Osteocyte (in vitro differentiated cells): ENCODE results near the gene HLA-DRA. TPM values are rescaled to one million over a fixed set of nuclear protein-coding genes. Genes with fewer than 3 reads are reported as not detected.

Experiments
- DNase-seq: peaks from one replicate; pipeline ENCODE4 v3.0.0; 2021; ENCODE audit warnings: mixed read lengths; ENCODE audit not compliant: unreplicated experiment; ENCODE audit errors: extremely low spot score
- H3K27ac Mint-ChIP-seq: one replicate; pipeline ENCODE4 v1.8.0; 2021; ENCODE audit warnings: mild to moderate bottlenecking, mixed read lengths; ENCODE audit not compliant: unreplicated experiment
- H3K27me3 Mint-ChIP-seq: one replicate; pipeline ENCODE4 v1.8.0; 2021; ENCODE audit warnings: mixed read lengths; ENCODE audit not compliant: unreplicated experiment
- H3K36me3 Mint-ChIP-seq: one replicate; pipeline ENCODE4 v1.8.0; 2021; ENCODE audit warnings: mixed read lengths; ENCODE audit not compliant: unreplicated experiment
- H3K4me1 Mint-ChIP-seq: one replicate; pipeline ENCODE4 v1.8.0; 2021; ENCODE audit warnings: mixed read lengths; ENCODE audit not compliant: unreplicated experiment
- H3K4me3 Mint-ChIP-seq: one replicate; pipeline ENCODE4 v1.8.0; 2021; ENCODE audit warnings: mild to moderate bottlenecking, moderate library complexity, mixed read lengths; ENCODE audit not compliant: unreplicated experiment
- H3K9me3 Mint-ChIP-seq: one replicate; pipeline ENCODE4 v1.8.0; 2021; ENCODE audit warnings: mixed read lengths; ENCODE audit not compliant: unreplicated experiment
- CTCF ChIP-seq: fragments of 200-600 bp; sonication (generic); IDR thresholded peaks from 2 replicates; pipeline ENCODE4 v1.5.0; 2021; ENCODE audit warnings: antibody characterized with exemption, mild to moderate bottlenecking, moderate library complexity
- long read RNA-seq: library from polyadenylated mRNA; unstranded; transcript quantifications from one replicate; pipeline ENCODE4 v2.0.0, GENCODE V29; 2021
- total RNA-seq: library from RNA; stranded (reverse); gene quantifications from 2 replicates; pipeline ENCODE4 v1.2.1, GENCODE V29; 2021

Gene HLA-DRA
- not detected in 2 replicates for total RNA-seq
- long read RNA-seq = 0 reads

- Mint-ChIP-seq H3K4me3 (no peak within 1 kb of the TSS), H3K27ac (no peak within 1 kb of the TSS), H3K9me3 (no peaks in the 10 kb centered on the region), H3K4me1 (no peaks in the 10 kb centered on the region), H3K27me3 (peaks cover 5% of the 10 kb centered on the region), H3K36me3 (no peaks in the 10 kb centered on the region)
- no peak for DNase-seq
- TF ChIP-seq CTCF = no peak
Measured at GRCh38 chr6:32439602-32440214, at the start of gene HLA-DRA. TSS of gene HLA-DRA (plus strand) at chr6:32439887. CDS start at chr6:32439951, 64 bp downstream.

DNA sequence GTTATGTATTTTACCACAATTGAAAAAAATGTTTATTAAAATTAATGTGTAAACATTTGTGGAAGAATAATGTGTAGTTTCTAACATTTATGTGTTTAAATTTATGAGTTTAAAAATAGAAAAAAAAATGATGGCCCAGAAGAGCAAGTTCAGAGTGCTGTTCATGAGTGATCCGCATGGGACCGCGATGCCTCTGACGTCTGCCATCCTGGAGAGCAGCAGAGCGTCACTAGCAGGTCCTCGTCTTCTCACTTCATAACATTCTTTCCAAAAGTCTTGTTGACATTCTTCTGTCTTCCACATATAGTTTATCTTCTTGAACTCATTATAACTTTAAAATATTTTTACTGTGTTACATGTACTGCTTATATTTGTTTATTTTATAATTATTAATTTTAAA lies 48.2 kb upstream of the HLA-DRA start:
- H3K36me3 Mint-ChIP-seq = no peaks in the 10 kb centered on the region
- H3K4me1 Mint-ChIP-seq = no peaks in the 10 kb centered on the region
- H3K9me3 Mint-ChIP-seq = no peaks in the 10 kb centered on the region
- DNase-seq = no peak
- H3K4me3 Mint-ChIP-seq = no peak overlapping the region
- H3K27me3 Mint-ChIP-seq = peaks cover 23% of the 10 kb centered on the region
- H3K27ac Mint-ChIP-seq = no peak overlapping the region
- no peak for TF ChIP-seq CTCF

DNA sequence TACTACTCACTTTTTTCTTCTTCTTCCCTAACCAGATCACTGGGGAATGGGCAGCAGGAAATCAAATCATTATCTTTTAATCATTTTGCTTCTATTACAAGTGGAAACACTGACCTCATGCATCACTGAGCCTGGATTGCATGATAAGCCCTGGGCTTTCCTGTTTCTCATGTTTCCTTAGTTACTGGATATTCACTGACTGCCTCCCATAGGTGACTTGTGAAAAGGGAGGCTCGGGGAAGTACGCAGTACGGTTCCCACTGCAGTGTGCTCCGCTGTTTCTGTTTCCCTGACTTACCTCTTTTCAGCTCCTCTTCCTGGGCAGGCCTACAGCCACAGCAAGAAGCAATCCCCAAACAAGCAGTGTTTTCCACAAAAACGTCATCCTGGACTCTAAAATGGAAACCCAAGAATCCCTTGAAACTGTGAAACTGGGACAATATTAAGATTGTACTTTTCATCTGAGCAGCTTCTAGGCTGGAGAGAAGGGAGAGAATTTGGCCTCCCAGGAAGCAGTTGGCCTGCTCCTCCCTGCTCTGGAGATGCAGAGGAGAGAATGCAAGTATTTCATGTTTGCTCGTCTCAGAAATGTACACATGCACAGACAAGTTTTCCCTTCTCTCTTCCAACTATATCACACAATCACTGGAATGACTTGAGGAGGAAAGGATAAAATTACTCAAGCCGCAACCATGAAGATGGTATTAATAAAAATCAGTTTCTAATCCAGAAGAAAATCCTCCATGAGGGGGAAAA lies 45.8 kb upstream of the HLA-DRA start:
- Mint-ChIP-seq H3K27me3 (peaks cover 27% of the 10 kb centered on the region), H3K9me3 (no peaks in the 10 kb centered on the region), H3K36me3 (no peaks in the 10 kb centered on the region), H3K4me3 (no peak overlapping the region), H3K27ac (no peak overlapping the region), H3K4me1 (no peaks in the 10 kb centered on the region)
- no peak for DNase-seq
- TF ChIP-seq CTCF = no peak

DNA sequence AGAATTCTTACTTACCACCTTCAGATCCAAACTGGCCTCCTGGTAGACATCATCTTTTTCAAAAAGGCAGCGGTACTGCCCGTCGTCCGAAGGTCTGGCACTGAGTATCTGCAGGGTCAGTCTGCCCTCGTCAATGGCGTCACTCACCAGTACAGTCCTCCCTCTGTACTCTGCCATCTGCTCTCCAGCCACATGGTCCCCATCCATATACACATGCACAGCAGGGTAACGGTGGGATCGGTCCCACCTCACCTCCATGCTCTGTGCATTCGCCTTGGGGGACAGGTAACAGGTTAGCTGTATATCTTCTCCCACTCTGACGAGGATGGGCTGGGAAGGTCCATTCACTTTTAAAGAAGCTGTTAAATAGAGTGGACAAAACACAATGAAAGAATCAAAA lies 43.7 kb upstream of the HLA-DRA start:
- Mint-ChIP-seq H3K9me3 (no peaks in the 10 kb centered on the region), H3K4me3 (no peak overlapping the region), H3K36me3 (no peaks in the 10 kb centered on the region), H3K27me3 (peaks cover 28% of the 10 kb centered on the region), H3K4me1 (no peaks in the 10 kb centered on the region), H3K27ac (no peak overlapping the region)
- no peak for DNase-seq
- no peak for TF ChIP-seq CTCF

DNA sequence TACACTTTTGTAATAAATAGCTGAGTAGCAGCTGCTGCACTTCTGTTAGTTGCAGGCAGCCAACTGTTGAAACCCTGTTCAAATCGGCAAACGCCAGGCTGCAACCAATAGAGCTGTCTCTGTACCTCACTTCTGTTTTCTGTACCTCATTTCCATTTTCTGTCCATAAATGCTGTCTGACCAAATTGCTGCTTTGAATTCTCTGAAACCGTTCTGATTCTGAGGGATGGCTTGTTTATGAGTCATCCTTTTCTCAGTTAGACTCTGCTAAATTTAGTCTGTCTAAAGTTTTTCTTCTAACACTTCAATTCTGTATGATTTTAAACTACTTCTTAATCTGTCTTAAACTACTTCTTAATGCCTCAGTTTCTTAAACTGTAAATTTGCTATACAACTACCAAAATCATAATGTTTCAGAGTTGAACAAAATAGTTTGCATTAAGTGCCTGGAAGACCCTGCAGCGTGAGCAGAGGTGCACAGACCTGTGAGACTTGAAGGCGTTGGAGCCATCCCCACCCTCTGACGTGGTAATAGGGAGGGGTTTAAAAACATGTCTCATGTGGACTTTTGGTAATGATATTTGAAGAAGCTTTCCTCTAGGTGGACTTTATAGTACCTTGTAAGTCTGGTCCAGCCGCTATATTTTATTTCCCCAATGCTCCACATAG lies 42.3 kb upstream of the HLA-DRA start:
- H3K36me3 Mint-ChIP-seq = no peaks in the 10 kb centered on the region
- peaks cover 26% of the 10 kb centered on the region for H3K27me3 Mint-ChIP-seq
- H3K27ac Mint-ChIP-seq = no peak overlapping the region
- H3K4me1 Mint-ChIP-seq = no peaks in the 10 kb centered on the region
- H3K9me3 Mint-ChIP-seq = no peaks in the 10 kb centered on the region
- DNase-seq = no peak
- H3K4me3 Mint-ChIP-seq = no peak overlapping the region
- no peak for TF ChIP-seq CTCF
